AML-193 (cell line): ENCODE data around the gene SMG1.
"Not testable (repeated sequence)": the region's sequence is repeated elsewhere in the genome, so short reads cannot be mapped to it uniquely, and the experiment has no call there.

Experiments
- DNase-seq, 2 experiments: peaks; one replicate each; lab custom pipeline; 2025; lab: John Stamatoyannopoulos, UW

Gene SMG1

GRCh38 chr16:18800293-18800692 is 125.9 kb downstream of the SMG1 start:
- DNase-seq = no peak

DNA sequence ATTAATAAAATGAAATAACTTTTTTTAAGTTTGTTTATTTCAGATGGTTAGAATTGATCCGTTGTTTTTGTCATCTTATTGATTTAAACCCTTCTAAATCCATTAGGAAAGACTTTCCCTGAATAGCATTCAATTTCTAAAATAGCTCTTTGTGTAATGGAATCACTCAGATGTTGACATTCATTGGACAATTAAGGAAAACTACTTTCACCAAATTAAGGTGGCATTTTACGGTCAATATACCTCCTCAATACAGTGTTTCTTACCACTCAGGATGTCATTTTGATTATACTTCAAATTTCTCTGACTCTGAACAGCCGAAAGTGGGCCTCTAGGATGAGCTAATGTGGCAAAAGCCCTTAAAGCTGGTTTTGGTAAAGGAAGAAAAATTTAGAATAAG is 126.7 kb downstream of the SMG1 start:
- no peak for DNase-seq

GRCh38 chr16:18797746-18798145 is 128.5 kb downstream of the SMG1 start:
- no peak for DNase-seq

DNA sequence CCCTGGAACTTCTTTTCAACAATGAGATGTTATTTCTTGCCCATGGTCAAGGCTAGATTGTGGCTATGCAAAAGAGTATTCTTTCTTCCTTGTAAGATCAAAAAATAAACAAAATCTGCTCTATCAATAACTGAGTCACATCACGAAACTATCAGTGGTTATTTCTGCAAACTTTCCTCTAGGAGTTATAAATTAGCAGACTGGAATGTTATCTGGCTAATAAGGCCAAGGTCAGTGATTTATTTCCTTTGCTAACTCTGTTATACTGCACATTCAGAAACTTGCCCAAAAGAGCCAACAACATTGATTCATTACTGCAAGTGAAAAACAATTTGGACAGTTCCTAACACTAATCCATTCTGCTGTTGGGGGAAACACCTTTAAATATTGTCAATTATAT is 129.8 kb downstream of the SMG1 start:
- DNase-seq = no peak

DNA sequence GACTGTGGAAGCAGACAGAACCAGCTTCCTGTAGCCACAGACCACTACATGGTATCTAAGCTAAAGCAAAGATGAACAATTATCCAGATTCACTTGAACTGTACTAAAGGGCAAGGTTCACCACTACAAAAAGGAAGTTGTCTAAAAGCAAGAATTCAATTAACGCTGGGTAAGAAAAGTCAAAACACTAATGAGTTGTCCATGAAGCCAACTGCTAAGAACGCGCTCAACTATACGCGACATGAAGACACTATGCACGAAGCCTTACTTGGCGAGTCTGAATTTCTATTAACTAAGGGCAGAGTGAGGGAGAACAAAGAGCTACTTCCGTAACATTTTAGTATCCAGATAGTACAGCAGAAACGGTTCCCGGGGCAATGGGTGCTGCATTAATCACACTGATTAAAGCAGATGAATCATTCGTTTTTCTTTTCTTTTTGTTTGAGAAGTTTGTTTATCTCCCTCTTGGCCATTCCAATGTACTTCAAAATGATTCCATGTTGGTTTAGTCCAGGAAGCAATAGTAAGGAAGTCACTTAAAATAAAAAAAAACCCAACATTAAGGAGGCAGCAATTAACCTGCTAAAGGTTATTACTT is 133.3 kb downstream of the SMG1 start:
- no peak for DNase-seq

- DNase-seq = peak; percentile 89 to 91
Measured at GRCh38 chr16:18789850-18790706, 136.1 kb downstream of the SMG1 start, which contains the start of gene RPS15A. Gene RPS15A (minus strand): TSS chr16:18790334. CDS start chr16:18789113, 1,221 bp downstream.

DNA sequence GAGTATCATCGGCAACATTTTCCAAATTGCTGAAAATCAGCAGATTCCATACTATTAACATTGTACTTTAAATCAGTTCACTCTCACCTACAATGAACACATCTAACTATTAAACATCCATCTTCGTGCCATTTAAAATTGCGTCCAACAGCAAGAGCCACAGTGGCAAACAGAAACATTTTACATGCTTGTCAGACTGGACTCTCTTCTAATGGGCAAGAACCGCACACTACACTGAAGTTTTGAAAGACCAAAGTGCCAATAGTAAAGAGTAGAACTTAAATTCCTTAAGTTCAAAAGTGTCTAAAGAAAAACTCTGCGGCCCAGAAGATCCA is 136.7 kb downstream of the SMG1 start:
- DNase-seq = no peak

- DNase-seq = no peak
Measured at GRCh38 chr16:18788828-18789514, 137.2 kb downstream of the SMG1 start.

DNA sequence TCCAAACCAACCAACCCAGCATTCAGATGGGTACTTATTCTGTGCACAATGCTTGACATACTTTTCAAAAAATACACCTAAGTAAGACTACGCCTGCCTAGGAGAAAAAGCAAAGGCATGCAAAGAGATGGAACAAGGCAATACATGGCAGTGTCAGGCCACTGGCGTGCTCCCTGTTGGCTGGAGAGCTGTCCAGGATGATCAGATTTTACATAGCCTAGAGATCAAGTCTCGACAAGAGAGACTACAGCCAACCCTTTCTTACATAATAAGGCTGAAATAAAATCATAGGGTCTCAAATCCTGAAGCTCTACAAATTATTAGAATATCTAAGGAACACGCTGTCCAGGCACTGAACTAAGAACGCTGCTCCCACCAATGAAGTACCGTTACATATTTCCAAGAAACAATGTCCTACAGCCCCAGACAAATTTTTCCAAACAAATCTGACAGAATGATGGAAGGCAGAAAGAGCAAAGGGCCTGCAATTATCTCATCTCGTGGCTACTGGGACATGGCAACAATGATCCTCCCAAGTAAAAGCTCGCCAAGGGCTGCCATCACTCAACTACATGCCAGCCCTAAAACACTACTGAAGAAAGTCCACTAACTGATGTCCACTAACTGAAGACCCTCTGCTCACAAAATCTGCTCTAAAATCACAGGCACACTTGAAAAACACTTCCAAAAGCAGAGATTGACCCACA is 141.1 kb downstream of the SMG1 start:
- no peak for DNase-seq

DNA sequence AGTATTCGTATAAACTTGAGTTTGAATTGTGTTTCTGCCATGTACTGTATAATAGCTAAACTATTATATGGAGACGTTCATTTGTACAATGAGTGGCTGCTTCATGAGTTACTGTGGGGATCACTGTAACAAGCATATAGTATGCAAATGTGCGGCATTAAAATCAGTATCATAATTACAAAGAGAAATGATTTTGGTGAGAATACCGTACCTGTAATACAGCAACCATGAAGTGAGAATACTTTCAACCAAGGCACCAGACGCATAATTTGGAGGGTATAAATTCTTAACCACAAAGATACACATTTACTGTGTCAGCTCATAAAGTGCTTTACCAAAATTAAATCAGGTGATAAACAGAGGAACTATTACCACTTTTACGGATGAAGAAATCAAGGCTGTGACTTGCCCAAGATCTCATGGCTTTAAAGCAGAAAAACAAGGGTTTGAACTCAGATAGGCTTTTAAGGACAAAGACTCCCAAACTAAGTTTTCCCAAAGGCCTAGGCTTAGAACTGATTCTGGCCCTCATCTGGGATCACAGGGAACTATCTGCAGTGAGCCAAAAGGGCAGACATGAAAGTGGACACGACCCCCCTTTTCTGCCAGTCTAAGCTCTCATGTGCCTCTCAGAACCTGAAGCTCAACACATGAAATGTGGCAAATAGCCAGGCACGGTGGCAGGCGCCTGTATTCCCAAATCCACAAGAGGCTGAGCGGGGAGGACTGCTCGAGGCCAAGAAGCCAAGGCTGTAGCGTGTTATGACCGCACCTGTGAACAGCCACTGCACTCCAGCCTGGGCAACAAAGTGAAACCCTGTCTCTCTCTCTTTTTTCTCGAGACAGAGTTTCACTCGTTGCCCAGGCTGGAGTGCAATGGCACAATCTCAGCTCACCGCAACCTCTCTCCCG is 142.5 kb downstream of the SMG1 start:
- DNase-seq = no peak

DNA sequence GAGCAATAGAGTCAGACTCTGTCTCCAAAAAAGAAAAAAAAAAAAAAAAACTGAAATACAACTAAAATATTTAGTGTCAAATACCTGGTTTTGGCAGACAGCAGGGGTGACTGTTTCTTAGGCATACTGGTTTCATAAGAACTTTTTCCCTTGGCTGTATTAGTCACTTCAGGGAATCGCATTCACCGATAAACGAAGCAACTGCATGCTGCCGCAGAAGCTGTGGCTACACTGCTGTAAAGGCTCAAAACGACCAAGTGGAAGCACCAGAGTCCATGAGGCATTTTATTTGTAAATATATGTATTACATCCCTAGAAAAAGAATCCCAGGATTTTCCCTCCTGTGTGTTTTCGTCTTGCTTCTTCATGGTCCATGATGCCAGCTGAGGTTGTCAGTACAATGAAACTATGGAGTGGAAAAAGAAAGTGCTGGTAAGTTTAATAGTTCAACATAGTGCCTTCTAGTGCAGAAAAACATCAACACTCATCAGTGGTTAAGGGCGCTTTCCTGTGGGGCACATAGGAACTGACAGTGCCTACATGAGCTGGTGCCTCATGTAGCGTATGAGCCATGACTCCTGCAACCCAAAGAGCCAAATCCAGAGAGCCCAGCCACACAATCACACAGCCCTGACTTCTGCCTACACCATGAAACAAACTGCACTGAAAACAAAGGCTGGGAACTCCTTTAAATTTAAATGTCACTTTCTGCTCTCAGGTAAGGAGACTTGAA is 143.3 kb downstream of the SMG1 start:
- DNase-seq = no peak

DNA sequence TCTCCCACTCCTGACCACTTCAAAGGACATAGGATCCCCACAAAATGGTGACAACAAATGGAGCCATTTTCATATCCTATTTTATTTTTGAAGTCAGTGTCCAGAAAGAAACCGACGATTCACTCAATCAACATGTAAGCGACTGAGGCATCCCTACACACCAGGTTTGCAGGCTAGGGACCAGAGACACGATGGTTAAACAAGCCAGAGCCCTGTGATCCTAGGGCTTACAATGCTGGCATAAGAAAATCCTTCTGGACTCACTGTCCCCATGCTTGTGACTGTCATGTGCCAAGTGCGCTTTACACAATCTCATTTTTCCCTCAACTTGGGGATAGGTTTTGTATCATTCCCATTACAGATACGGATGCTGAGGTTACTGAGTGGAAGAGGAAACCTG is 145.0 kb downstream of the SMG1 start:
- DNase-seq = not testable (repeated sequence)

DNA sequence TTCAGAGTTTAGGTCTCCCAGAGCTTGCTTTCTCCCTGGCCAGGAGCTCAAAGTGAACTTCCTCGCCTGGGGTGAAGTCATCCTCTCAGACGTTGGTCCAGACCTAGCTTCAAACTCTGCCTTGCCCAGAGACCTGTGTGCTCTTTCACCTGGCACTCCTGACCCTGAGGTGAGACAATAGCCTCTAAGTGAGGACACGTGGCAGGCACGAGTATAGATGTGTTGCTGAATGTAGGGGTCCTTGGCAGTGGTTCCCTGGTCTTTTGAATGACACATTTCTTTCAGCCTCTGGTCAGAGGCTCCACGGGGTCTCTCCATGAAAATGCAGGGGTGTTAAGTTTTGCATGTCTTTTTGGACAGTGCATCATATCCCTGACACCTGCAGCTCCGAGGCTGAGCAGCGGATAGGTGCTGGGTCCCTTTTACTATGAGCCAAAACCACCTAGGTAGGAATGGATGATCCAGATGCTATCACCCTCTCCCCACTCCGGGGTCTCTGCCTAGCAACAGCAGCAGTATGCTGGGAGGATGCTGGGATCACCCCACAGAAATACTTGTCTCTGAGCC is 145.7 kb downstream of the SMG1 start:
- DNase-seq = not testable (repeated sequence)

DNA sequence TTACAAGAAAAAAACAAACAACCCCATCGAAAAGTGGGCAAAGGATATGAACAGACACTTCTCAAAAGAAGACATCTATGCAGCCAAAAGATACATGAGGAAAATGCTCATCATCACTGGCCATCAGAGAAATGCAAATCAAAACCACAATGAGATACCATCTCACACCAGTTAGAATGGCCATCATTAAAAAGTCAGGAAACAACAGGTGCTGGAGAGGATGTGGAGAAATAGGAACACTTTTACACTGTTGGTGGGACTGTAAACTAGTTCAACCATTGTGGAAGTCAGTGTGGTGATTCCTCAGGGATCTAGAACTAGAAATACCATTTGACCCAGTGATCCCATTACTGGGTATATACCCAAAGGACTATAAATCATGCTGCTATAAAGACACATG is 148.5 kb downstream of the SMG1 start:
- DNase-seq = not testable (repeated sequence)

- DNase-seq = not testable (repeated sequence)
Measured at GRCh38 chr16:18776334-18776733, 149.9 kb downstream of the SMG1 start.

DNA sequence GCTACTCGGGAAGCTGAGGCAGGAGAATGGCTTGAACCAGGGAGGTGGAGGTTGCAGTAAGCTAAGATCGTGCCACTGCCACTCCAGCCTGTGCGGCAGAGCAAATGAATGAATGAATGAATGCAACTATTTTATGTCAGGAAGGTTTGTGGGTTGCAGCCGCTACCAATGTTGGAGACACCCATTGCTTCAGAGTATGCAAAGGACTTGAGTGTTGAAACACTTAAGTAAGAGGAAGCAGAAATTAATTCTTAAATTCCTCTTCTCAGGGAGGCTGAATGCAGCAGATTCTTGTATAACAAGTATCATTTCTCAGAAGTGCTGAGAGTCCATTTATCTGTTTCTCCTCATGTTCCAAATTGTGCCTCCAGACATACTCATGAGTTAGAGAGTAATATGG is 151.6 kb downstream of the SMG1 start:
- peak; percentile 71 to 72 for DNase-seq

GRCh38 chr16:18772171-18772570 is 154.0 kb downstream of the SMG1 start:
- not testable (repeated sequence) for DNase-seq

DNA sequence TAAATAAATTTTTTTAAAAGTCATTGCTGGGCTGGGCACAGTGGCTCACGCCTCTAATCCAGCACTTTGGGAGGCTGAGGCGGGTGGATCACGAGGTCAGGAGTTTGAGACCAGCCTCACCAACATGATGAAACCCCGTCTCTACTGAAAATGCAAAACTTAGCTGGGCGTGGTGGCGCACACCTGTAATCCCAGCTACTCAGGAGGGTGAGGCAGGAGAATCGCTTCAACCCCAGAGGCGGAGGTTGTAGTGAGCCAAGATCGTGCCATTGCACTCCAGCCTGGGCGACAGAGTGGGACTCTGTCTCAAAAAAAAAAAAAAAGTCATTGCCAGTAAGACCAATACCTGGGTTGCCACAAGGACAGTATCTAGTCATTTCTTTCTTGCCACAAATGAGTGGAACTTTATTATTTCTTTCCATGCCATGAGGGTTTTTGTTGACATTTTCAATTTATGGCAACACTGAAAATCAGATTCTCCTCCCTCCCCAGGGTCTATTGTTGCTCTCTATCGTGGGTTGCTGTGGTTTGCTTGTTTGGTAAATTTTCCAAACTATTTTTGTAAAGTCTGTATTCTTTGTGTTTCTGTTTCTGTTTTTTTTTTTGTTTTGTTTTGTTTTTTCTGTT is 155.8 kb downstream of the SMG1 start:
- DNase-seq = not testable (repeated sequence)

DNA sequence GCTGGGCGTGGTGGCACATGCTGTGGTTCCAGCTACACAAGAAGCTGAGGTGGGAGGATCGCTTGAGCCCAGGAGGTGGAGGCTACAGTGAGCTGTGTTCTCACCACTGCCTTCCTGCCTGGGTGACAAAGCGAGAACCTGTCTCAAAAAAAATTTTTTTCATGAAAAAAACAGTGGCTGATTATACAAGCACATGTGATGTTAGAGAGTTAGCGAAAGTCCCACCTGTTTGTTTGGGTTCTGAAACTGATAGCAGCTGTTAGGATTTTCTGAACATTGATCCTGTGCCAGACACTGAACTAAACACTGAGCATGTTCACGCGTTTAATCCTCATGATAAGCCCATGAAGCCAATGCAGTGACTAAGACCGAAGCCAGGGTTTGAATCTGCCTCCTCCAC is 159.0 kb downstream of the SMG1 start:
- DNase-seq = not testable (repeated sequence)

GRCh38 chr16:18762713-18763112 is 163.5 kb downstream of the SMG1 start:
- DNase-seq = not testable (repeated sequence)
